Endothelial cell of umbilical vein (primary cell): ENCODE results near the gene TMCO2.

ENCODE experiments used
- EZH2 ChIP-seq: IDR thresholded peaks from 2 replicates; pipeline ENCODE4 v1.6.1; 2012; ENCODE audit warnings: borderline replicate concordance, low read depth, mild to moderate bottlenecking, moderate library complexity, low read length, inconsistent platforms; ENCODE audit not compliant: severe bottlenecking
- TF ChIP-seq, protein P1 (sequence below), 2 donors: IDR thresholded peaks; 1 replicate in 1 of 2; 2 replicates in 1 of 2; pipeline ENCODE4 v1.5.1; 2011; ENCODE audit warnings: low read length in 2 of 2, mild to moderate bottlenecking in 2 of 2, moderate library complexity in 2 of 2, control low read depth in 1 of 2, inconsistent platforms in 1 of 2, low read depth in 1 of 2; ENCODE audit not compliant: insufficient read depth in 1 of 2; ENCODE audit errors: extremely low read depth in 1 of 2

DNA sequence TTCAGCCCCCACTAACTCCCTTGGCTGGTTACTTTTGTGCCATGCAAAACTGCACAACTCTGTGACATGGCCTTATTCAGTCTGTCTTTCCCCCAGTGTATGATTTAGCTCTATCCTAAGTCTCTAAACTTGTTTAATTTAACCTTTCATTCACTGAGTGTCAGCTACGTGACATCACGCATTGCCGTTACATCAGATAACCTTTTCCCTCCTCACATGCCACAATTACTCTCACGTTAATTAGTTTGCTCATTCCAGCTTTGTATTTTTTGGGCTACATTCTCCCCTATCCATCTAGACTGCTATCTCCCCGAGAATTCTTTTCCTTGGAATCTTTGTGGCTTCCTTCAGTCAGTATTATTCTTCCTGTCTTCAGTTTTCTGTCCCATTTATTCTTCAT is 29.4 kb upstream of the TMCO2 start:
- no peak for TF ChIP-seq EZH2
- TF ChIP-seq, protein P1, sequence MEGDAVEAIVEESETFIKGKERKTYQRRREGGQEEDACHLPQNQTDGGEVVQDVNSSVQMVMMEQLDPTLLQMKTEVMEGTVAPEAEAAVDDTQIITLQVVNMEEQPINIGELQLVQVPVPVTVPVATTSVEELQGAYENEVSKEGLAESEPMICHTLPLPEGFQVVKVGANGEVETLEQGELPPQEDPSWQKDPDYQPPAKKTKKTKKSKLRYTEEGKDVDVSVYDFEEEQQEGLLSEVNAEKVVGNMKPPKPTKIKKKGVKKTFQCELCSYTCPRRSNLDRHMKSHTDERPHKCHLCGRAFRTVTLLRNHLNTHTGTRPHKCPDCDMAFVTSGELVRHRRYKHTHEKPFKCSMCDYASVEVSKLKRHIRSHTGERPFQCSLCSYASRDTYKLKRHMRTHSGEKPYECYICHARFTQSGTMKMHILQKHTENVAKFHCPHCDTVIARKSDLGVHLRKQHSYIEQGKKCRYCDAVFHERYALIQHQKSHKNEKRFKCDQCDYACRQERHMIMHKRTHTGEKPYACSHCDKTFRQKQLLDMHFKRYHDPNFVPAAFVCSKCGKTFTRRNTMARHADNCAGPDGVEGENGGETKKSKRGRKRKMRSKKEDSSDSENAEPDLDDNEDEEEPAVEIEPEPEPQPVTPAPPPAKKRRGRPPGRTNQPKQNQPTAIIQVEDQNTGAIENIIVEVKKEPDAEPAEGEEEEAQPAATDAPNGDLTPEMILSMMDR (IDR thresholded peaks at IDR 0.05; ENCODE audit: extremely low read depth in 1 of 2, insufficient read depth in 1 of 2, low read depth in 1 of 2, low read length in 2 of 2): no peak
